ENCODE results near the gene GALNT7.

Gene GALNT7

DNA sequence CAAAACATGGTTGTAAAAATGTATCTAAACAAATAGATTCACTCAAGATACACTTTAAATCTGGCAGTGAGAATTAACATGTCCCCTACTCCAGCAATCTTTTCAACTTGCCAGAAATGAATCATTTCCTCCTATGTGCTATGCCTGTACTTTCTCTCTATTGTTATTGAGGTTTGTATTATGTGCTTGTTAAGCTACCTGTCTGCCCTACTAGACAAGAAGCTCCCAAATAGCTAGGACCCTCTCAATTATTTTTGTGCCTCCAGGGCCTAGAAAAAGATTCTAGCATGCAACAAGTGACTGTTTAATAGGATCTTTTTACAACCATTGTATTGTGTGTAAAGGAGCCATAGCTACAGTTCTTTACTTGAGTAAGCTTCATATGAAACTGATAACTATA, 198.7 kb downstream of the GALNT7 start:
- peak overlapping the region in 1 of 2 donors; percentile 73 for H3K4me3 ChIP-seq (replicated peaks in 1 of 2; ENCODE audit: low read depth in 2 of 2, low read length in 2 of 2)
- no peak for TF ChIP-seq CTCF (IDR thresholded peaks at IDR 0.05; ENCODE audit: low read depth, low read length)

DNA sequence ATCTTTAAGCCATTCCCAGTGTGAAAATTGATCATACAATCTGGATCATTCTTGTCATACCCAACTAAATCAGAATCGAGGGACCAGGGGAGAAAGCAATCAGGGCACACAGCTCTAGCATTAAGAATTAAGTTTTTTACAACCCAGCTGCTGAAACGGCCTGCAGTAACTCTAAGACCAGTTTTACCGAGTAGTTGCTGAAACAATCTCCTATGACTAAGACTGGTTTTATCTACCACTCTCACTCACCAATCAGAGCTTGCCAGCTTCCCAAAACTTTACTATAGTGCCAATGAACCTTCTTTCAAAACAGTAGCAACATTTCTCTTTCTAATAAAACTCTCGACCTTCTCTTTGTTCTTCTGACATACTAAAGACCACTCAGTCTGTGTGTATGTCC, 199.3 kb downstream of the GALNT7 start:
- peak; percentile 59 to 62 for DNase-seq (ENCODE audit: low read depth in 2 of 2)
- TF ChIP-seq CTCF (IDR thresholded peaks at IDR 0.05; ENCODE audit: low read depth, low read length), result no peak
- peak overlapping the region in 1 of 2 donors; percentile 73 for H3K4me3 ChIP-seq (replicated peaks in 1 of 2; ENCODE audit: low read depth in 2 of 2, low read length in 2 of 2)

More for the DNA sequence above, 198.7 kb downstream of the GALNT7 start:
- DNase-seq (ENCODE audit: low read depth in 2 of 2), result peak; percentile 42 to 59

GRCh38 chr4:173370130-173370476, 201.5 kb downstream of the GALNT7 start:
- no peak for DNase-seq (ENCODE audit: low read depth in 2 of 2)
- H3K4me3 ChIP-seq (replicated peaks in 1 of 2; ENCODE audit: low read depth in 2 of 2, low read length in 2 of 2), result peak overlapping the region; percentile 67 to 73
- no peak for TF ChIP-seq CTCF (IDR thresholded peaks at IDR 0.05; ENCODE audit: low read depth, low read length)

GRCh38 chr4:173370477-173371291, 202.1 kb downstream of the GALNT7 start, which contains the start of gene SAP30:
TSS of gene SAP30 (plus strand) at chr4:173370954. CDS start at chr4:173371183, 229 bp downstream.
- no peak for TF ChIP-seq CTCF (IDR thresholded peaks at IDR 0.05; ENCODE audit: low read depth, low read length)
- peak within 1 kb of the TSS; percentile 73 to 94 for H3K4me3 ChIP-seq (replicated peaks in 1 of 2; ENCODE audit: low read depth in 2 of 2, low read length in 2 of 2)
- DNase-seq (ENCODE audit: low read depth in 2 of 2), result peak; percentile 99 to 100

- DNase-seq (ENCODE audit: low read depth in 2 of 2), result peak; percentile 76 to 84
- peak overlapping the region; percentile 73 to 94 for H3K4me3 ChIP-seq (replicated peaks in 1 of 2; ENCODE audit: low read depth in 2 of 2, low read length in 2 of 2)
- no peak for TF ChIP-seq CTCF (IDR thresholded peaks at IDR 0.05; ENCODE audit: low read depth, low read length)
These were observed 202.9 kb downstream of the GALNT7 start for GRCh38 chr4:173371292-173372192.

All from cardiac fibroblast (primary cell).